ENCODE data around the gene GATAD2B. TPM values are rescaled to one million over a fixed set of nuclear protein-coding genes. Genes with fewer than 3 reads are reported as not detected.
A peak's percentile ranks its signal among the peaks of the same experiment; 100 is the strongest.
"Not testable (repeated sequence)": the region's sequence is repeated elsewhere in the genome, so short reads cannot be mapped to it uniquely, and the experiment has no call there.

Gene GATAD2B
- polyA plus RNA-seq, 2 of the 4 experiments (the other 2 are of a cell fraction) = 4.9 to 8.2 TPM

GRCh38 chr1:153912349-153912748 lies 10.4 kb downstream of the GATAD2B start:
- Histone ChIP-seq H3K9me3 (no peaks in the 10 kb centered on the region), H3K4me3 (no peak overlapping the region), H3K4me2 (no peak overlapping the region), H3K27ac (no peak overlapping the region), H3K4me1 (0 out of 3 replicates have a peak, but pooled peaks cover 3% of the 10 kb centered on the region)
- no peak for DNase-seq (ENCODE audit: low read depth in 1 of 2, low spot score in 1 of 2)
- POLR2A ChIA-PET = no interaction called here
- CTCF ChIA-PET = interaction anchor here (1.1 kb wide), 1 partner anchor 28 kb away, joined by 3 read pairs; no protein-coding TSS in a partner anchor
- no peak for TF ChIP-seq RNF2 (IDR thresholded peaks at IDR 0.05; ENCODE audit: borderline replicate concordance, low read depth)
- WGBS (ENCODE audit: missing lambda C conversion rate) = 84% methylated on average over 2 of the region's 2 CpGs
- ATAC-seq = no peak
- no peak for FAIRE-seq

GRCh38 chr1:153910560-153910959 lies 12.2 kb downstream of the GATAD2B start:
- ChIA-PET POLR2A (interaction anchor here (1.0 kb wide), 1 partner anchor 12 kb away, joined by 3 read pairs; the partner anchor contains the start of gene GATAD2B), CTCF (interaction anchor here (0.6 to 1.3 kb wide), 9 partner anchors 12 to 425 kb away, joined by 3 to 6 read pairs (median 3); partner anchors contain the start of gene GATAD2B)
- H3K9me3 ChIP-seq; H3K27ac ChIP-seq; H3K4me2 ChIP-seq; DNase-seq (ENCODE audit: low read depth in 1 of 2, low spot score in 1 of 2); FAIRE-seq; ATAC-seq; H3K4me3 ChIP-seq; H3K4me1 ChIP-seq: not testable (repeated sequence)
- 91% methylated on average over 6 of the region's 6 CpGs for WGBS (ENCODE audit: missing lambda C conversion rate)
- TF ChIP-seq ZC3H11A (IDR thresholded peaks at IDR 0.05) = peak; percentile 17; the same call in 1 of the 2 replicates

- no peak for ATAC-seq
- ChIA-PET POLR2A (no interaction called here), CTCF (interaction anchor here (0.6 to 2.4 kb wide), 3 partner anchors 110 to 136 kb away, joined by 3 to 8 read pairs (median 3); no protein-coding TSS in a partner anchor)
- Histone ChIP-seq H3K9me3 (no peaks in the 10 kb centered on the region), H3K4me3 (no peak overlapping the region), H3K4me1 (0 out of 3 replicates have a peak, but pooled peaks cover 8% of the 10 kb centered on the region), H3K27ac (no peak overlapping the region), H3K4me2 (no peak overlapping the region)
- TF ChIP-seq EHMT2 (IDR thresholded peaks at IDR 0.05; ENCODE audit: low read depth) (no peak), ZFP36 (IDR thresholded peaks at IDR 0.05; ENCODE audit: borderline replicate concordance, partially characterized antibody) (no peak), BHLHE40 (IDR thresholded peaks at IDR 0.05; ENCODE audit: low read depth, low read length) (no peak), CEBPB (IDR thresholded peaks at IDR 0.05) (no peak), ZNF302 (CRISPR knock-in tag; IDR thresholded peaks at IDR 0.05) (no peak), HOXB5 (CRISPR knock-in tag; IDR thresholded peaks at IDR 0.05) (no peak), MAFK (IDR thresholded peaks at IDR 0.05; ENCODE audit: partially characterized antibody) (no peak)
- TF ChIP-seq, protein P1, sequence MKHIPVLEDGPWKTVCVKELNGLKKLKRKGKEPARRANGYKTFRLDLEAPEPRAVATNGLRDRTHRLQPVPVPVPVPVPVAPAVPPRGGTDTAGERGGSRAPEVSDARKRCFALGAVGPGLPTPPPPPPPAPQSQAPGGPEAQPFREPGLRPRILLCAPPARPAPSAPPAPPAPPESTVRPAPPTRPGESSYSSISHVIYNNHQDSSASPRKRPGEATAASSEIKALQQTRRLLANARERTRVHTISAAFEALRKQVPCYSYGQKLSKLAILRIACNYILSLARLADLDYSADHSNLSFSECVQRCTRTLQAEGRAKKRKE (CRISPR knock-in tag; IDR thresholded peaks at IDR 0.05; ENCODE audit: low read depth) = no peak
- 96% methylated on average over 6 of the region's 6 CpGs for WGBS (ENCODE audit: missing lambda C conversion rate)
- no peak for DNase-seq (ENCODE audit: low read depth in 1 of 2, low spot score in 1 of 2)
- FAIRE-seq = no peak
Measured at GRCh38 chr1:153908071-153908470, 14.7 kb downstream of the GATAD2B start.

DNA sequence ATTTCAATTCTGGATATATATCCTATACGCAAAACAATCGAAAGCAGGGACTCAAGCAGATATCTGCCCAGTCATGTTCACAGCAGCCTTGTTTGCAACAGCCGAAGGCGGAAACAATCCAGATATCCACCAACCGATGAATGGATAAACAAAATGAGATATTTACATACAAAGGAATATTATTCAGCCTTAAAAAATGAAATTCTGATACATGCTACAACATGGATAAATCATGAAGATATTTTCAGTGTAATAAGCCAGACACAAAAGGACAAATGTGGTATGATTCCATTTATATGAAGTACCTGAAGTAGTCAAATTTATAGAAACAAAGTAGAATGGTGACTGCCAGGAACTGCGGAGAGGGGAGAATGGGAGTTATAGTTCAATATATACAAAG lies 15.6 kb downstream of the GATAD2B start:
- ChIA-PET POLR2A (no interaction called here), CTCF (no interaction called here)
- Histone ChIP-seq H3K4me3 (no peak overlapping the region), H3K9me3 (no peaks in the 10 kb centered on the region), H3K4me1 (0 out of 3 replicates have a peak, but pooled peaks cover 7% of the 10 kb centered on the region), H3K27ac (no peak overlapping the region), H3K4me2 (no peak overlapping the region)
- ATAC-seq (no peak), FAIRE-seq (peak; percentile 23), DNase-seq (ENCODE audit: low read depth in 1 of 2, low spot score in 1 of 2) (no peak)
- 85% methylated on average over 6 of the region's 6 CpGs for WGBS (ENCODE audit: missing lambda C conversion rate)
- peak; percentile 30; the same call in 1 of the 2 replicates for TF ChIP-seq HDAC2 (IDR thresholded peaks at IDR 0.05)
- no peak for TF ChIP-seq RARB (CRISPR knock-in tag; IDR thresholded peaks at IDR 0.05)
- no peak for TF ChIP-seq PHF8 (IDR thresholded peaks at IDR 0.05; ENCODE audit: borderline replicate concordance, low read depth)
- 0 out of 2 replicates have a peak, but pooled peaks have one; percentile 14 for TF ChIP-seq NFE2L2 (conservative IDR thresholded peaks at IDR 0.05; ENCODE audit: low read length)
- TF ChIP-seq, protein P2, sequence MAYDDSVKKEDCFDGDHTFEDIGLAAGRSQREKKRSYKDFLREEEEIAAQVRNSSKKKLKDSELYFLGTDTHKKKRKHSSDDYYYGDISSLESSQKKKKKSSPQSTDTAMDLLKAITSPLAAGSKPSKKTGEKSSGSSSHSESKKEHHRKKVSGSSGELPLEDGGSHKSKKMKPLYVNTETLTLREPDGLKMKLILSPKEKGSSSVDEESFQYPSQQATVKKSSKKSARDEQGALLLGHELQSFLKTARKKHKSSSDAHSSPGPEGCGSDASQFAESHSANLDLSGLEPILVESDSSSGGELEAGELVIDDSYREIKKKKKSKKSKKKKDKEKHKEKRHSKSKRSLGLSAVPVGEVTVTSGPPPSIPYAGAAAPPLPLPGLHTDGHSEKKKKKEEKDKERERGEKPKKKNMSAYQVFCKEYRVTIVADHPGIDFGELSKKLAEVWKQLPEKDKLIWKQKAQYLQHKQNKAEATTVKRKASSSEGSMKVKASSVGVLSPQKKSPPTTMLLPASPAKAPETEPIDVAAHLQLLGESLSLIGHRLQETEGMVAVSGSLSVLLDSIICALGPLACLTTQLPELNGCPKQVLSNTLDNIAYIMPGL (CRISPR knock-in tag; IDR thresholded peaks at IDR 0.05; ENCODE audit: borderline replicate concordance) = no peak
- TF ChIP-seq, protein P3, sequence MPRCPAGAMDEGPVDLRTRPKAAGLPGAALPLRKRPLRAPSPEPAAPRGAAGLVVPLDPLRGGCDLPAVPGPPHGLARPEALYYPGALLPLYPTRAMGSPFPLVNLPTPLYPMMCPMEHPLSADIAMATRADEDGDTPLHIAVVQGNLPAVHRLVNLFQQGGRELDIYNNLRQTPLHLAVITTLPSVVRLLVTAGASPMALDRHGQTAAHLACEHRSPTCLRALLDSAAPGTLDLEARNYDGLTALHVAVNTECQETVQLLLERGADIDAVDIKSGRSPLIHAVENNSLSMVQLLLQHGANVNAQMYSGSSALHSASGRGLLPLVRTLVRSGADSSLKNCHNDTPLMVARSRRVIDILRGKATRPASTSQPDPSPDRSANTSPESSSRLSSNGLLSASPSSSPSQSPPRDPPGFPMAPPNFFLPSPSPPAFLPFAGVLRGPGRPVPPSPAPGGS (IDR thresholded peaks at IDR 0.05) = no peak
